GM19438 (cell line): ENCODE data around the gene RAP1GDS1.
"Not testable (repeated sequence)": the region's sequence is repeated elsewhere in the genome, so short reads cannot be mapped to it uniquely, and the experiment has no call there.

Experiments used
- ATAC-seq: cut with Tn5 transposase; IDR thresholded peaks from one replicate; pipeline ENCODE4 v1.9.1; 2021; ENCODE audit warnings: low read depth; ENCODE audit not compliant: unreplicated experiment

Gene RAP1GDS1

DNA sequence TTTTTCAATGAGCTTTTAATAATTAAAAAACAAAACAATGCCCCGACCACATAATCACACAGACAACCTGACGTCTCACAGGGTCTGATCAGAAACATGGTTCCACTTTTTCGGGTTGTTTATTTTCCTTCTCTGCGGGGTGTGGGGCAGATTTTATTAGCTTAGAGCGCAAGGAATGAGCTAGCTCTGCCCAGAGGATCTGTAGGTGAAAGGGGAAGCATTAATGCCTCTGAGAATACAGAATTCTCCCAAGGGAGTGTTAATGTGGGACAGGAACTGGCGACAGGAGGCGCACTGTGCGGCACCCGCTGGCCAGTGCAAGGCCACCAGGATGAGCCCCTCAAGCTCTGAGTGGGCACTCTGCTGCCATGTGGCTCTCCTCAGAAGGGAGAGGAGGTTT lies 215.7 kb downstream of the RAP1GDS1 start:
- no peak for ATAC-seq

DNA sequence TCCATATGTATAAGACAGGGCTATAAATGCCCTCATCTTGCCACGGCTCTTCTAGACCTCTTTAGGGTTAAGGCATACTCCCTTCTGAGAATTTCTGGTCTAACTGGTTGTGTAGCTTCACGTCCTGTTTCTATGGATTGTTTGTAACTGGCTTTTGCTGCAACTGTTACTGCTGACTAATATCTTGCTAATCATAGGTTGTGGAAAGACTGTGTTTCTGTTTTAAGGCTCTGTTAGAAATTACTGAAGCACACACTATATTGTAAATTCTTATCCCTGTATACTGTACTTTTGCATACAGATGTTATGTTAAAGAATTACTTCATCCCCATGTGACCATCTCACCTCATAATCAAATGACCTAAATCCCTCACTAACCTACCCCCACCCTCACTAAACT lies 218.4 kb downstream of the RAP1GDS1 start:
- not testable (repeated sequence) for ATAC-seq

DNA sequence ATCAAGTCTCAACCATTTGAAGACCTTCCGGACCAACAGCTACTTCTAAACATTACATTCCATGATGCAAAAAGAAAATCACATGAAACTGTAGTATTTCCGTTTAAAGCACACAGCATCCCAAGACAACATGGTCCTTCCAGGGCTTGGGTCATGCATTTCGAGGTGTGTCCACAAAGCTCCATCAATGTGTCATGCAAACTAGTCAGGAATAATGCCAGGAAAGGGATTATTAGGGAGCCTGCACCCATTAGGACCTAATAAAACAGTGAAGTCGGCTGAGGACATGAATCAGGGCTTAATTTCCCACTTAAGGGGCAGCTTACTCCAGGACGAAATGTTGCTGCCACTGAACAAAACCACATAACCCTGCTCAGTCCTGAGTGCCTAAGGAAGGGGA lies 219.4 kb downstream of the RAP1GDS1 start:
- ATAC-seq: no peak

DNA sequence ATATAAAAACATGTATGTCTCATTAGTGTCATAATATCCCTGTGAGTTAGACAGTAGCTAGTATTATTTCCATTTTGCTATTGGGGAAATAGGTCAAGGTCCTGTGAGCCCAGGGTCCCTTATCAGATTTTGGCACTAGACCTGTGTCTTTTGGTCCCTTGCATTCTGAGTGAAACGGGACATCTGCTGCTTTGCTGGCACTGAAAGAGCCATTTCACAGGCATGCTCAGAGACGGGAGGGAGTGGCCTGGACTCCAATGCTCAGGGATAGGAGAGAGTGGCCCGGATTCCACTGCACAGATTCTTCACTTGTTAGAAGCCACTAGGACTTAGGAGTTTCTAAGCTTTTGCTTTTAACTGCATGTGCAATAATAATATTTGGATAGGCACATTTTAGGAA lies 220.0 kb downstream of the RAP1GDS1 start:
- no peak for ATAC-seq

DNA sequence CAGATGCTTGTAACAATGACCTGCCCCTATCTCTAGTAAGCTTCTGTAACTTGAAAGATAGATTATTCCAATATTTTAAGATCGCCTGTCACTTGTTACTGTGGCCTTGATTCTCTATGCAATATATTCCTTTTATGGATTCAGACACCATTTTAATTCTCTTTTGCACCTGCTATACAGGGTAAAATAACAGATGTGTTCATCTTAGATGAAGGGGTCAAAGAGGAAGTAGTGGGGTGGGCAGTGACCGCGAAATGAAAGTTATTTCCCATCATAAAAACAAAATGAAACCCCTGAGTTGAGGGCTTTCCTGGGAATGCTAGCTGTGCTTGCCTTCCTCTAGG lies 221.3 kb downstream of the RAP1GDS1 start:
- ATAC-seq: no peak

DNA sequence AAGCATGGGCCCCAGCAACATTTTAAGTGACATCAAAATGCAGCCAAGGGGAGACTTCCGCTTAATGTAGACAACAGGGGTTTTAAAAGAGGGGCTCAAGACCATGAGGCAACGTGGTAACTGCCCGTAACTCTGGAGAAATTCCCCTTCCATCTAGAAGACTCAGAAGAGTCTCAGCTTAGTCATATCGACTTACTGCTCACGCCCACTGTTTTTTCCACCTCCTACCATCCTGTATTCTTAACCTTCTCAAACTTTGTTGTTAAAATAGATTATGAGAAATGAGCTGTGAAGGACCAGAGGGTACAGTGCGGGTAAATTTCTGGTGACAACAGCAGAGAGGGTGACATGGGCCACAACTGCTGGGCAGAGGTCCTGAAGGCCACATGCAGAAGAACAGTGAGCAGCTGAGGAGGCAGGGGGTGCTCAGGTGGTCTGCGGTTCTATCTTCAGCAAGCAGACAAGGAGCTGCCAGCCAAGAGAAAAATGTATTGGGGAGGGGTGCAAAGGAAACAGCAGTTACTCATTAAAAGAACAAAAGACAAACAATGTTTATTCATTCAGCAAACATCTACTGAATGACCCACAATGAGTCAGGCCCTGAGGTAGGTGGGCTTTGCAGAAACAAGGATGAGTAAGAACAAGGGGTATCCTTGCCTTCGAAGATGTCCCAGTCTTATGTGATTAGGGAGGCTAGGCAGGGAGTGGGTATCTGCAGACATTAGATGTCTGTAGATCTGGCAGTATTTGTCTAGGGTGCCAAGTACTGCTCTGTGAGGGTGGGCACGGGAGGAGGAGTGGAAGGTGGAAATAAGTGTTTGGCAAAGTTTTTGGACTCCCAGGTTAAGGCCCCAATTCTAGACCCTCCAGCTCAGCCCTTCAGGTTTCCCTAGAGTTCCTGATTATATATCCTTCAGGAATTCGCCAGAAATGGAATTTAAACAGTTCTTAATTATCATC lies 221.9 kb downstream of the RAP1GDS1 start:
- ATAC-seq: no peak

DNA sequence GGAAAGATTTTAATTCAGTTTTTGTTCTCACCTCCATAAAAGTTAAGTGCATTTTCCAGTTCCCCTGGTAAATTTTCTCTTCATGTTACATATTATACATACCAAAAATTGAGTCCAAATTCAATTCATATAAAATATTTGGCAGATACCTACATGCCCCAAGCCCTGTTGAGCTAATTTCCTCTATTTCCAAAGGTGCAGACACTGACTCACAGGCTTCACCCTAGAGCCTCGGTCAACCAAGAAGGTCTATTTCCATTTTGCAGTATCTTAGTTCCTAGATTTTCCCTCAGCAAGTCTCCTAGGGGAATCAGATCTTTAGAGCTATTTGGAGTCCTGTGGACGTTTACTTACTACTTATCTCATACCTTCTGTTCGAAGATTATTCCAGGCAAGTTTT lies 222.8 kb downstream of the RAP1GDS1 start:
- no peak for ATAC-seq

DNA sequence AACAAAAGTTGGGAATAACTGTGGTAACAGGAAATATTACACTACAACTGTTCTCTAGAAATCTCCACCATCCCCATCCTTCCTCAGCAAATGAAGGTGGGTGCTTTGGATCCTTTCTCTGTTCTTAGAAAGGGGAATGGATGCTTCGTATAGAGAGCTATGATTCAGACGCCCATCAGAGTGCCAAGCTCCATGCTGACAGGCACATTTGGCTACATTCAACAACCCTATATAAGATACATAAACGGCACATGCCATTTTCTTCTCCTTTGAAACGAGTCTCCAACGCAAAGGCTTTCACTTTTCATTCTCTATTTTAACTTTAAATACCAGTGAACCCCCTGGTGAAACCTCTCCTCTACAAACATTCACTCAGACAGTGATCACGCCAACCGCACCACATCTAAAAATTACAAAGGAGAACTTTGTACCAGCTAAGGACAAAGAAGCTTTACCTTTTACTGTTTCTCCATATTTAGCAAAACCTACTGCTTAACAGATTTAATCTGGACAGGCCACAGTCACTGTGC lies 224.7 kb downstream of the RAP1GDS1 start:
- no peak for ATAC-seq

DNA sequence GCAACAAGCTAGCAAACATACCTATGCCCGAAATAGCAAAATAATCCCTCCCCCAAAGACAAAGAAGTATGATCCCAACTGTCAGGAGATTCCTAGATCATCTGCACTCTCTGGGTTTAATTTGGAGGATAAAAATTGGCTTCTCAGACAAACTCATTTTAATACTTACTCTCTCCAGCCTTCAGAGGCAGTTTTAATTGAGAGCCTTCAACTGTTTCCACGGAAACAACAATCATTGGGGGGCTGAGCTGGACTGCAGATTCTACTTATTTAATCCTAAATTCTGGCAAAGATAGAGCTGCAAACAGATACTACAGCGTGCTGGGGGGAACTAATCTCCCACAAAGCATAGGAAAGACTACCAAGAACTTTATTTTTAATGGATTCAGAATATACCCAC lies 229.1 kb downstream of the RAP1GDS1 start:
- no peak for ATAC-seq

DNA sequence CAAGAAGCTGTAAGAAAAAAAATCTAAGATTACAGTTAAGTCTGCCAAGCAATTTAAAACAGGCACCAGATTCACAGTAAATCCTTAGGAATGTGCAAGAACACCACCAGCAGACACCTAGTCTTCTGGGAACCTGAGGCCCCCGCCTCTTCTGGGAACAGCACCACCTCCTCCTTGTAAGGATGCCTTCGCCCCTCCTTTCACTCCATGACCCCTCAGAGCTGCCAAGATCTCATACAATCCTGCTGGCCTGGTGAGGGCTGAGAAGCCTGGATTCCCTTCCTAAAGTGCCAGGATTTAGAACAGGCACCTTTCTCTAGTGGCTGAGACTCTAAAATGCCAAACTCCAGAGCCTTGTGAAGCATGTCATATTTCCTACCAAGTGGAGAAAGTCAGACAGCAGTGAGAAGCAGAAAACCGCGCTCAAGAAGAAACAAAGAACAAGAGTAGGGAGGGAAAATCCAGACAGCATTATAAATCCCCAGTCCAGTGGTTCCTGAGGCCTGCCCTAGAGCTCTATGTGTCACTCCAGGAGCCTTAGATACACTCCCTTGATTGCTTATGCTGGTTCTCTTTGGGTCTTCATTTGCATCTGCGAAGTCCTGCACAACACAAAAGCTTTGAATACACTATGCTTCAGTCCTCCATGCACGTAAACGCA lies 230.8 kb downstream of the RAP1GDS1 start:
- no peak for ATAC-seq

DNA sequence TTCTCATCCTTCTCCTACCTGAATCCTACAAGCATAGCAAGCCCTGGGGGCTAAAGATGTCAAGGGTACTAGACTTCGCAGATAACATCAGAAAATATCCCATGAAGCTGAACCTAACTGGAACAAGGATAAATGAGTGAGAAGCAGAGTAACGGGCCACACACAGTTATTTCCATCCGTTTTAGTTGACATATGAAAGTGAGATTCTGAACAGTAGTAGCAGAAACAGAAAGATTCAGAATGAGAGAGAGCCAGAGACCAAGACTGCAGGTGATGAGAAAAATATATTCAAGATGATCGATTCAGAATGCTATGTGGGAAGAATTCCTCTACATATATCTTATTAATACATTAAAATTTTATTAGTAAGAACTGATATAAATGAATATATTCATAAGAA lies 232.1 kb downstream of the RAP1GDS1 start:
- ATAC-seq: no peak
